ENCODE measurements around the gene PLEKHG3. TPM values are rescaled to one million over a fixed set of nuclear protein-coding genes. Genes with fewer than 3 reads are reported as not detected.

PLEKHG3 gene
- total RNA-seq, 1 donor = 11.2 TPM

- TF ChIP-seq CTCF (IDR thresholded peaks at IDR 0.05; ENCODE audit: insufficient read depth, low read depth, low read length) = peak; percentile 82
- peak; percentile 87 for DNase-seq (ENCODE audit: low read depth)
Observed at GRCh38 chr14:64671591-64671990, 32.6 kb upstream of the PLEKHG3 start.

GRCh38 chr14:64673316-64673715 lies 30.9 kb upstream of the PLEKHG3 start:
- no peak for TF ChIP-seq CTCF (IDR thresholded peaks at IDR 0.05; ENCODE audit: insufficient read depth, low read depth, low read length)

More at GRCh38 chr14:64671591-64671990, 32.6 kb upstream of the PLEKHG3 start:
- H3K4me3 ChIP-seq (ENCODE audit: low read depth, low read length) = no peak overlapping the region

GRCh38 chr14:64673748-64674147 lies 30.5 kb upstream of the PLEKHG3 start:
- TF ChIP-seq CTCF (IDR thresholded peaks at IDR 0.05; ENCODE audit: insufficient read depth, low read depth, low read length) = no peak
- no peak for DNase-seq (ENCODE audit: low read depth)
- no peak overlapping the region for H3K4me3 ChIP-seq (ENCODE audit: low read depth, low read length)

More at GRCh38 chr14:64673316-64673715, 30.9 kb upstream of the PLEKHG3 start:
- no peak overlapping the region for H3K4me3 ChIP-seq (ENCODE audit: low read depth, low read length)
- DNase-seq (ENCODE audit: low read depth) = no peak

GRCh38 chr14:64674829-64675228 lies 29.4 kb upstream of the PLEKHG3 start:
- H3K4me3 ChIP-seq (ENCODE audit: low read depth, low read length) = no peak overlapping the region
- no peak for DNase-seq (ENCODE audit: low read depth)
- TF ChIP-seq CTCF (IDR thresholded peaks at IDR 0.05; ENCODE audit: insufficient read depth, low read depth, low read length) = no peak

GRCh38 chr14:64675312-64675711 lies 28.9 kb upstream of the PLEKHG3 start:
- no peak for TF ChIP-seq CTCF (IDR thresholded peaks at IDR 0.05; ENCODE audit: insufficient read depth, low read depth, low read length)
- no peak overlapping the region for H3K4me3 ChIP-seq (ENCODE audit: low read depth, low read length)
- DNase-seq (ENCODE audit: low read depth) = no peak

- no peak overlapping the region for H3K4me3 ChIP-seq (ENCODE audit: low read depth, low read length)
- DNase-seq (ENCODE audit: low read depth) = no peak
- TF ChIP-seq CTCF (IDR thresholded peaks at IDR 0.05; ENCODE audit: insufficient read depth, low read depth, low read length) = no peak
Observed at GRCh38 chr14:64676410-64677008, 27.7 kb upstream of the PLEKHG3 start.
